Activated T-cell treated with anti-CD3 and anti-CD28 coated beads, Interleukin-2, amount 50 U/mL, for 1 hour (primary cell): Measurements from ENCODE around the gene FCN2.

Source experiments
- DNase-seq: peaks from one replicate; pipeline ENCODE4 v3.0.0-alpha.2; 2020

The FCN2 gene

GRCh38 chr9:134913041-134913712 is 32.6 kb downstream of the FCN2 start:
- no peak for DNase-seq

- DNase-seq = no peak
These were observed 33.3 kb downstream of the FCN2 start for GRCh38 chr9:134913713-134914500.

- no peak for DNase-seq
These were observed 33.9 kb downstream of the FCN2 start for GRCh38 chr9:134914501-134914834.

DNA sequence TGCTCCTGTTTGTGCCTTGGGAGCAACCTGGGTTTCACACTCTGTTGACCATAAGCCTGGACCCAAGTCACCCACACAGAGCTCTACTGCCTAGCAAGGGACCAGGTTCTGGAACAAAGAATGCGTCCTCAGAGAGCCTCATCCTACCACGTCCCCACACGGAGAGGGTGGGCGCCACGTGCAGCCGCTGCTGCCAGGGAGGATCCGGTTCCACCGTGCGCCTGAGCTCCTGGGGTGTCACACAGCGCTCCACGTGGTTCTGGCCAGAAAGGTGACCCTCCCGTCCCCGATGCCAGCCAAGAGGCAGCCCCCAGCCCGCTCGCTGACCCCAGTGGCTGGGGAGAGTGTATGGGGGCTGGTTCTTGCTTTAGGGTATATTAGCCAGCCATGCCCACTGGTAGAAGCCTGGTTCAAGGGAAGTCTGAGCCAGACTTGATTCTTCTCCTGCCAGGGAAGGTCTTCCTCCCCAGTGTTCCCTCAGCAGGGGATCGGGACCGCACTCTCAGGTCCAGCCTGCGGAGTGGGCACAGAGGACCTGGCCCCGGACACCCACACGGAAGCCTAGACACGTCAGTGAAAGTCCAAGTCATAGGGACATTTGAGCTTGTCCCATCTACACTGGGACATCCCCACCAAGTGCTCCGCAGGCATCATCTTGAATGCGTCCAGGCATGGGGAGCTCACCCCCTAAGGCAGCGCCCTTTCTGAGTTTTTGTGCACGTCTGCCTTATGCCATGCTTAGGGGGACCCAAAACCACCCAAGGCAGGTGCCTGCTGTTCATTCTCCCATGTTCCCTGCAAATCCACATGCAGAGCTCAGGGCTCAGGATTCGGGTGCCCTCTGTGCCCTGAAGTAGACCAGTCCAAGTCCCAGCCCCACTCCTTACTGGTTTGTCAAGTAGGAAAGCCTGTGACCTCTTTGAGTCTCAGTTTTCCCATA is 34.7 kb downstream of the FCN2 start:
- DNase-seq = no peak

- DNase-seq = no peak
These were observed 35.6 kb downstream of the FCN2 start for GRCh38 chr9:134916161-134916665.

DNA sequence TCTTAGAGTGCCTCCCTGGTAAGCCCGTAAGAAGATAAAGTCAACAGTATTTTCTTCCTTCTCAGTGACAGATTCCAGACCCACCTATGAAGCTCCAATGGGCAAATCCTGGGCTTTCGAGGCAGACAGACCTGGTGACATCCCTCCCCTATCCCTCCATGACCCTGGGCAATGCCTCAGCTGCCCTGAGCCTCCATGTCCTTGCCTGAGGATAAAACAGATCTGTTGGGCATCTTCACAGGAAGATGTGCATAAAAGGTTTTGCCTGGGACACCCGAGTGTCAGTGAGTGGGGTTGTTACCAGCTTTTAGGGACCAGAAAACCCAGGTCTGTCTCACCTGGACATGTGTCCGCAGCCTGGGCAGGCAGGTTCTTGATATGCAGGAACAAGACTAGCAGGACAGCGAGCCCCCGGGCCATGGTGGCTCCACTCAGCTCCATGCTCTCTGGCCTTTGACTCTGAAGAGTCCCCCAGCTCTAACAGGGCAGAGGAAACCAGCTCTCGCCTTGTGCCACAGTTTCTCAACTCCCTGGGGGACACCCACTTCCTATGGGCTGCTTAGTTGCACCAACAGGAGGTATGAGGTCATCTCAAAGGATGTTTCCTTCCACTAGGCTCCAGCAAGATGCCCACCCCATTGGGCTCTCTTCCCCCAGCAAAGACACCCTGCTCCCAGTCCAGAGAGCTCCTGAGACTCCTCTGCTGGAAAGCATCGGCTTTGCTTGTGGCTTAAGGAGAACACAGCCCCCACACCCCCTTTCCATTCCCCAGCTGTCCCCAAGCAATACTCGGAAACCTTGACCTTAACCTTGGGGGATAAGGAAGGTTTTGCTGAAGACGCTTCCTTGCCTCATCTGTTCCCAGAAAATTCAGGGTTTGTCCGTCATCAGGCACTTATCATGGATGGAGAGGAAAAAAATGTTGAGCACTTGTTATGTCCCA is 37.1 kb downstream of the FCN2 start, which contains the start of gene FCN1:
Gene FCN1, minus strand, starts transcription at position 482 of the 943 bp plus-strand sequence. Its CDS starts 41 bp downstream, at position 441.
- DNase-seq = no peak

DNA sequence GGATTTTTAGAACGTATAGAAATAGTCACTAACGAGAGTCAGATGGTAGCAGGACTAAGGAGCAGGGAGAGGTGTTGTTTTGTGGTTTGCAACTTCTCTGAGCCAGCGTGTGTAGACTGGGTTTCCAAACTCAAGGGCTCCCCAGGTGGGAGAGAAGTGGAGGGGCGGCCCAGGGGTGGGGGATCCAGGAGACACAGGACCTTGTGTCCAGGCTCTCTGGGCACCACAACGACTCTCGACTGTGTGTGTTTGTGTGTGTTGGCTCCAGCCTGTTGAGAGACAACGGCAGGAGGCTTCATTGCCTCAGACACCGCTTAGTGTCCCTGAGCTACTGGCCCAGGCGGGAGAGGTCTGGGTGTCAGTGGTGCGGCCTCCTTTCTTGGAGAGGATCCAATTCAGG is 38.0 kb downstream of the FCN2 start:
- DNase-seq = no peak

GRCh38 chr9:134919303-134919702 is 38.7 kb downstream of the FCN2 start:
- no peak for DNase-seq

- no peak for DNase-seq
These were observed 41.7 kb downstream of the FCN2 start for GRCh38 chr9:134922066-134922931.

GRCh38 chr9:134922932-134923240 is 42.3 kb downstream of the FCN2 start:
- DNase-seq = no peak

DNA sequence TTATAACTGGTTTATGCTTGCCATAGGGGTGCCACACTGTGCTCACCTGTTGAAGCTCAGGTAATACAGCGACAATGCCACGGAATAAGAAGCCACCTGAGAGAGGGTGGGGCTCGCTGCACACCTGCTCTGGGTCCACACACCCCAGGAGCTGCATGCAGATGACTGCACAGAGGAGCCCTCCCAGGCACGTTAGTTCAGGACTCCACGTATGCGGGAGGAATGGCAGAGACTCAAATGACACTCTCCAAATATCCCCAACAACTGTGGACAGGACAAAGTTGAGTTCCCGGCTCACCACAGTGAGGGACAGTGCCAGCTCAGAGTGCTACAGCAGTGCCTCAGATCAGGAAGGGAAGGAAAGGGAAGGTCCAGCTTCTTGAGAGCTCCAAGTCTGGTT is 42.9 kb downstream of the FCN2 start:
- DNase-seq = no peak

GRCh38 chr9:134925011-134925511 is 44.5 kb downstream of the FCN2 start:
- DNase-seq = no peak

DNA sequence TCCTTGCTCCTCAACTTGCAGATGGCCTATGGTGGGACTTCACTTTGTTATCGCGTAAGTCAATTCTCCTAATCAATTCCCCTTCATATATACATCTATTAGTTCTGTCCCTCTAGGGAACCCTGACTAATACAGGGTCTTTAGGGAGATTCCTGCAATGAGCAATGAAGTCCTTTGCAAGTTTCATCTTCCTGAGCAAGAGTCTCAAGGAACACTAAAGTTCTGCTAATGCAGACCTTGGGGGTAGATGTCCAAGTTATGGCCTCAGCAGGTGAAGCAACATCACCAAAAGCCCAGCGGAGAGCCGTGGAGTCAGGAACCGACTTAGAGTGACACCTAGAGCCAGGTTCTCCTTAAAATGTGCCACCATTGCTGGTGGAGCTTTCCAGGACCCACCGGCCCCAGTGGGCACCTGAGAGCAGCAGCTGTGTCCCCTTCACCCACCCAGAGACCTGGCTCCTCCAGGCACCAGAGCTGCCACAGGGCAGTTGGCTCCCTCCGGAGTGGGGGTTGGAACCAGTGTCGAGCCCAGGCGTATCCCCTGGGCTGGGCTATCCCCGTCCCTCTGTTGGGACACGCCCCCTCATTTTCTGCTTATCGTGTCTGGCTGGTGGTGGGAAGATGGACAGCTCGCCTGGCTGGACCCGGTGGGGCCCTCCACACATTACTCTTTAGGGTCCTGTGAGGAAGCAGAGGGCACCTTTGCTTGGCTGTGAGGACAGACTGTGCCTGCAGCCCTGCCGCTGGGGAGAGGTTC is 48.0 kb downstream of the FCN2 start:
- no peak for DNase-seq

DNA sequence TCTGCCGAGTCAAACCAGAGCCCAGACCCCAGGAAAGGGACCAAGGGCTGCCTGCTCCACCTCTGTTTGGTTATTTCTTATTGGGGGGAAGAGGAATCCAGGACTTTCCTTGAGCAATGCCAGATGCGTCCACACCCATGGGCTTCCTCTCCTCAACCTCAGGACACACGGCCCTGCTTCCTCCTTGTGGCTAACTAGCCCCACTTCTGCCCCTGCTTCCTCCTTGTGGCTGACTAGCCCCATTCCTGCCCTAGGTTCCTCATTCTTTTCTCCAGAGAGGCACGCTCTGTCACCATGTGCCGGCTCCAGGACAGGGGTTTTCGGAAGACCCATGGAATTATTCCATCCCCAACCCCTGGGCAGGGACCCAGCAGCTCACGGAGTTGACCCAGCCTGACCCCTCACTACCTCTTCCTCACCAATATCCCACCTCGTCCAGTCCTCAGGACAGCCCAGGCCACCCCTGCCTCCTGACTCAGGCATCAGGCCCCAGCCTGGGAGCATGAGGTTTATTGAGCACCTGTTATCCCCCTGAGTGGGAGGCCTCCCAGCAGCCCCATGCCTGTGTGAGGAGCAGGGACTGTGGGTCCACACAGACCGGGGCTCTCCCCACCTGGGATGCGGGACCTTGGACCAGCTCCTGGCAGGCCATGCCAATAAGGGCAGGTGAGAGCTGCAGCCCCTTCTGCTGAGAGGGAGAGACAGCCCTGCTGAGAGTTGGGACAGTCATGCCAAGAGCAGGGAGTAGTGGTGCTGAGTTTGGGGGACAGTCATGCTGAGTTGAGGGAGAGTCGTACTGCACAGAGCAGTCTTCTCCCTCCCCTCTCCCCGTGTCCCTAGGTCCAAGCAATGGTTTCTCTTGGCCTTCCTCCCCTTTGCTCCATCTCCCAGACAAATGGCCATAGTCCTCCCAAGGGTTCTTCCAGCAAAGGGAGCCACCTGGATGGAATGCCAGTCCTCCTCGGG is 48.9 kb downstream of the FCN2 start:
- DNase-seq = no peak

DNA sequence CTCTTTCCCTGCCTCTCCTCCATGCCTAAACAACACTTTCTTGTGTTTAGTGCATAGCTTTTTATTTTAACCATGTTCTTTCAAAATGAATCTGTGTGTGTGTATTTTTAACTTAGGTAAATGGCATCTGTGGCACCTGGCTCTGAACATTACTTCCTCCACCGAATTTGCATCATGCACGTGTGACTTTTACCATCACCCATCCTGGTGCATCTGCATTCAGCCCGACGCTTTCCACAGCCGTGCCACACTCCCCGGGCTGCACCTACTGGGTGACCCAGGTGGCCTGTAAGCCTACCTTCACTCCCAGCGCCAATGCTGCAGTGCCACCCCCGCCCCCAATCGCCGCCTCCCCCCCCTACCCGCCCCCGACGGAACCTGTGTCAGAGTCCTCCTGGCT is 49.8 kb downstream of the FCN2 start:
- DNase-seq = no peak

- no peak for DNase-seq
These were observed 51.6 kb downstream of the FCN2 start for GRCh38 chr9:134932171-134932570.

DNA sequence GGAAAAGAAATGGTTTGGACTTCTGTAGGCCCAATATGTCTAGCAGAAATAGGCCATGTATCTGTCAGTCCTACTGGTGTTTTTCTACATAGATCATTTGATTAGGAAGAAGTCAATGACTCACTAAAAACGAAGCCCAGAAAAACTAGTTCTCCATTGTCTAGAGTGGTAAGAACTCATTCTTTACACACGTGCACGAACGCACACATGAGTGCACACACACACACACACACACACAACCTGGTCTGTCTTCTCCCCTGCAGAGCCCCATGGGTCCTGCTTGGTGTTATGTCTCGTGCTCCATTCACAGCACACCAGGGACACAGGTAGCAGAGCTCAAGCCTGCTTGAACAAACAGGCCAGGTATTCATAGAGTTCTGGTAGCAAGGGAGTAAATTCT is 52.0 kb downstream of the FCN2 start:
- DNase-seq = no peak

DNA sequence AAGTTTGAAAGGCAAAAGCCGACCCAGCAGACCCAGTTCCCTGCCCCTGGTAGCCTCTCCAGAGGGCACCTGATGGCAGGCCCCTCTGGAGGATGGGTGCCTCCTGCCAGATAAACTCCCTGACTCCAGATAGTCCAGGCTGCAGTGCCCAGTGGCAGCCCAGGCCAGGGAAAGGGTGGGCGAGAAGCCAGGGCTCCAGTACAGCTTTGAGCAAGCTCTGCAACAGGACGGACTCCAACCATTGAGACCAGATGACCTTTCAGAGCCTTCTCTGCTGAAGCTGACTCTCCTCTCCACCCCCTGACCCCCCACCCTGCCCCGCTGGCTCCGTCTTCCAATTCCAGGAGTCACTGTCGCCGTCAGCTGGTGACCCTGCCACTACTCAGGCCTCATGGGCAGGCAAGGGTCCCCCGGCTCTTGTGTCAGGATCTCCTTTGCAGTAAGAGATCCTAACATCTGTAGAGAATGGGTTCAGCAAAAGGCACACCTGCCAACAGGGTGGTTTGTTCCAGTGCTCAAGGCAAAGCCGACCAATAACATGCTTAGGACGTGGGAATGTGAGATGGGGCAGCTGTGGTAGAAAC is 52.6 kb downstream of the FCN2 start:
- no peak for DNase-seq
